HepG2 (cell line): ENCODE data around the gene PUM1. TPM values are rescaled to one million over a fixed set of nuclear protein-coding genes. Genes with fewer than 3 reads are reported as not detected.

Source experiments
- CERS6 ChIP-seq: sonication (generic); formaldehyde crosslinking; IDR thresholded peaks from 2 replicates; pipeline ENCODE4 v1.5.0; 2020; ENCODE audit warnings: missing genetic modification reagents
- DMAP1 ChIP-seq: IDR thresholded peaks from 2 replicates; pipeline ENCODE4 v1.6.1; 2016
- MIER2 ChIP-seq: IDR thresholded peaks from 2 replicates; pipeline ENCODE4 v1.6.1; 2016; ENCODE audit warnings: missing biosample characterization, missing genetic modification reagents
- TCF7 ChIP-seq: sonication (generic); IDR thresholded peaks from 2 replicates; pipeline ENCODE4 v1.6.1; 2016; ENCODE audit warnings: antibody characterized with exemption, low read depth
- TFDP2 ChIP-seq: sonication (generic); formaldehyde crosslinking; IDR thresholded peaks from 2 replicates; pipeline ENCODE4 v1.4.0; 2020; ENCODE audit warnings: missing genetic modification reagents
- U2AF2 ChIP-seq: fragments of 200-400 bp; formaldehyde crosslinking; IDR thresholded peaks from 2 replicates; pipeline ENCODE4 v1.6.1; 2017; ENCODE audit warnings: low read depth, mild to moderate bottlenecking, low read length
- ZNF432 ChIP-seq: sonication (generic); formaldehyde crosslinking; IDR thresholded peaks from 2 replicates; pipeline ENCODE4 v1.5.0; 2020; ENCODE audit warnings: missing genetic modification reagents, mild to moderate bottlenecking, borderline replicate concordance
- ZNF597 ChIP-seq: sonication (generic); formaldehyde crosslinking; IDR thresholded peaks from 2 replicates; pipeline ENCODE4 v1.5.0; 2020; ENCODE audit warnings: missing genetic modification reagents
- ZNF773 ChIP-seq: sonication (generic); formaldehyde crosslinking; IDR thresholded peaks from 2 replicates; pipeline ENCODE4 v1.4.0; 2020; ENCODE audit warnings: missing genetic modification reagents, borderline replicate concordance
- ZNF792 ChIP-seq: IDR thresholded peaks from 2 replicates; pipeline ENCODE4 v1.6.1; 2016
- ZSCAN12 ChIP-seq: sonication (generic); formaldehyde crosslinking; IDR thresholded peaks from 2 replicates; pipeline ENCODE4 v1.9.0; 2021; ENCODE audit warnings: mild to moderate bottlenecking, missing genetic modification reagents
- polyA plus RNA-seq, 8 experiments: library from polyadenylated mRNA; depleted of rRNA in 3 of 8; stranded (reverse) in 7 of 8; unstranded in 1 of 8; fragments of >200 nt; fragmentation: Illumina TruSeq in 4 of 8; extraction: Trizol in 4 of 8; gene quantifications; 2 replicates each; pipeline versions ENCODE4 v1.2.1 to v1.2.3, GENCODE V29; 2011 to 2016; ENCODE audit warnings: low read depth in 4 of 8, missing spikeins in 1 of 8, mixed read lengths in 1 of 8; ENCODE audit not compliant: insufficient read depth in 1 of 8
- total RNA-seq, 5 experiments: library from RNA; depleted of rRNA; stranded (reverse); fragments of >200 nt; fragmentation: Illumina TruSeq; extraction: Trizol; gene quantifications; 2 replicates each; pipeline ENCODE4 v1.2.3, GENCODE V29; 2016; ENCODE audit warnings: low read depth in 1 of 5
- TF ChIP-seq, protein P1 (sequence below): sonication (generic); formaldehyde crosslinking; IDR thresholded peaks from 2 replicates; pipeline ENCODE4 v1.5.0; 2020; ENCODE audit warnings: mild to moderate bottlenecking, missing genetic modification reagents, borderline replicate concordance
- TF ChIP-seq, protein P2 (sequence below): sonication (generic); formaldehyde crosslinking; IDR thresholded peaks from 2 replicates; pipeline ENCODE4 v1.9.0; 2021; ENCODE audit warnings: missing genetic modification reagents, borderline replicate concordance
- TF ChIP-seq, protein P3 (sequence below): IDR thresholded peaks from 2 replicates; pipeline ENCODE4 v1.6.1; 2016; ENCODE audit warnings: missing genetic modification reagents, missing compliant biosample characterization

The PUM1 gene
- total and polyA plus RNA-seq, 2 of the 13 experiments (the other 11 are each of a cell fraction or from before 2014, with no cell fraction given), result 64.7 to 91.0 TPM

GRCh38 chr1:31082385-31082784 lies 16.9 kb upstream of the PUM1 start (continued):
- TF ChIP-seq, protein P1, sequence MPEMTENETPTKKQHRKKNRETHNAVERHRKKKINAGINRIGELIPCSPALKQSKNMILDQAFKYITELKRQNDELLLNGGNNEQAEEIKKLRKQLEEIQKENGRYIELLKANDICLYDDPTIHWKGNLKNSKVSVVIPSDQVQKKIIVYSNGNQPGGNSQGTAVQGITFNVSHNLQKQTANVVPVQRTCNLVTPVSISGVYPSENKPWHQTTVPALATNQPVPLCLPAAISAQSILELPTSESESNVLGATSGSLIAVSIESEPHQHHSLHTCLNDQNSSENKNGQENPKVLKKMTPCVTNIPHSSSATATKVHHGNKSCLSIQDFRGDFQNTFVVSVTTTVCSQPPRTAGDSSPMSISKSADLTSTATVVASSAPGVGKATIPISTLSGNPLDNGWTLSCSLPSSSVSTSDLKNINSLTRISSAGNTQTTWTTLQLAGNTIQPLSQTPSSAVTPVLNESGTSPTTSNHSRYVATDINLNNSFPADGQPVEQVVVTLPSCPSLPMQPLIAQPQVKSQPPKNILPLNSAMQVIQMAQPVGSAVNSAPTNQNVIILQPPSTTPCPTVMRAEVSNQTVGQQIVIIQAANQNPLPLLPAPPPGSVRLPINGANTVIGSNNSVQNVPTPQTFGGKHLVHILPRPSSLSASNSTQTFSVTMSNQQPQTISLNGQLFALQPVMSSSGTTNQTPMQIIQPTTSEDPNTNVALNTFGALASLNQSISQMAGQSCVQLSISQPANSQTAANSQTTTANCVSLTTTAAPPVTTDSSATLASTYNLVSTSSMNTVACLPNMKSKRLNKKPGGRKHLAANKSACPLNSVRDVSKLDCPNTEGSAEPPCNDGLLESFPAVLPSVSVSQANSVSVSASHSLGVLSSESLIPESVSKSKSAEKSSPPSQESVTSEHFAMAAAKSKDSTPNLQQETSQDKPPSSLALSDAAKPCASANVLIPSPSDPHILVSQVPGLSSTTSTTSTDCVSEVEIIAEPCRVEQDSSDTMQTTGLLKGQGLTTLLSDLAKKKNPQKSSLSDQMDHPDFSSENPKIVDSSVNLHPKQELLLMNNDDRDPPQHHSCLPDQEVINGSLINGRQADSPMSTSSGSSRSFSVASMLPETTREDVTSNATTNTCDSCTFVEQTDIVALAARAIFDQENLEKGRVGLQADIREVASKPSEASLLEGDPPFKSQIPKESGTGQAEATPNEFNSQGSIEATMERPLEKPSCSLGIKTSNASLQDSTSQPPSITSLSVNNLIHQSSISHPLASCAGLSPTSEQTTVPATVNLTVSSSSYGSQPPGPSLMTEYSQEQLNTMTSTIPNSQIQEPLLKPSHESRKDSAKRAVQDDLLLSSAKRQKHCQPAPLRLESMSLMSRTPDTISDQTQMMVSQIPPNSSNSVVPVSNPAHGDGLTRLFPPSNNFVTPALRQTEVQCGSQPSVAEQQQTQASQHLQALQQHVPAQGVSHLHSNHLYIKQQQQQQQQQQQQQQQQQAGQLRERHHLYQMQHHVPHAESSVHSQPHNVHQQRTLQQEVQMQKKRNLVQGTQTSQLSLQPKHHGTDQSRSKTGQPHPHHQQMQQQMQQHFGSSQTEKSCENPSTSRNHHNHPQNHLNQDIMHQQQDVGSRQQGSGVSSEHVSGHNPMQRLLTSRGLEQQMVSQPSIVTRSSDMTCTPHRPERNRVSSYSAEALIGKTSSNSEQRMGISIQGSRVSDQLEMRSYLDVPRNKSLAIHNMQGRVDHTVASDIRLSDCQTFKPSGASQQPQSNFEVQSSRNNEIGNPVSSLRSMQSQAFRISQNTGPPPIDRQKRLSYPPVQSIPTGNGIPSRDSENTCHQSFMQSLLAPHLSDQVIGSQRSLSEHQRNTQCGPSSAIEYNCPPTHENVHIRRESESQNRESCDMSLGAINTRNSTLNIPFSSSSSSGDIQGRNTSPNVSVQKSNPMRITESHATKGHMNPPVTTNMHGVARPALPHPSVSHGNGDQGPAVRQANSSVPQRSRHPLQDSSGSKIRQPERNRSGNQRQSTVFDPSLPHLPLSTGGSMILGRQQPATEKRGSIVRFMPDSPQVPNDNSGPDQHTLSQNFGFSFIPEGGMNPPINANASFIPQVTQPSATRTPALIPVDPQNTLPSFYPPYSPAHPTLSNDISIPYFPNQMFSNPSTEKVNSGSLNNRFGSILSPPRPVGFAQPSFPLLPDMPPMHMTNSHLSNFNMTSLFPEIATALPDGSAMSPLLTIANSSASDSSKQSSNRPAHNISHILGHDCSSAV (CRISPR knock-in tag), result no peak
- no peak for TF ChIP-seq ZSCAN12 (CRISPR knock-in tag)
- no peak for TF ChIP-seq ZNF597 (CRISPR knock-in tag)
- TF ChIP-seq ZNF432, result no peak
- TF ChIP-seq ZNF773 (CRISPR knock-in tag), result no peak
- TF ChIP-seq MIER2 (CRISPR knock-in tag), result no peak
- TF ChIP-seq, protein P2, sequence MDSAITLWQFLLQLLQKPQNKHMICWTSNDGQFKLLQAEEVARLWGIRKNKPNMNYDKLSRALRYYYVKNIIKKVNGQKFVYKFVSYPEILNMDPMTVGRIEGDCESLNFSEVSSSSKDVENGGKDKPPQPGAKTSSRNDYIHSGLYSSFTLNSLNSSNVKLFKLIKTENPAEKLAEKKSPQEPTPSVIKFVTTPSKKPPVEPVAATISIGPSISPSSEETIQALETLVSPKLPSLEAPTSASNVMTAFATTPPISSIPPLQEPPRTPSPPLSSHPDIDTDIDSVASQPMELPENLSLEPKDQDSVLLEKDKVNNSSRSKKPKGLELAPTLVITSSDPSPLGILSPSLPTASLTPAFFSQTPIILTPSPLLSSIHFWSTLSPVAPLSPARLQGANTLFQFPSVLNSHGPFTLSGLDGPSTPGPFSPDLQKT (CRISPR knock-in tag), result no peak
- TF ChIP-seq DMAP1 (CRISPR knock-in tag), result no peak
- no peak for TF ChIP-seq TCF7
- no peak for TF ChIP-seq U2AF2
- no peak for TF ChIP-seq ZNF792 (CRISPR knock-in tag)
- no peak for TF ChIP-seq CERS6 (CRISPR knock-in tag)
- no peak for TF ChIP-seq TFDP2 (CRISPR knock-in tag)
- TF ChIP-seq, protein P3, sequence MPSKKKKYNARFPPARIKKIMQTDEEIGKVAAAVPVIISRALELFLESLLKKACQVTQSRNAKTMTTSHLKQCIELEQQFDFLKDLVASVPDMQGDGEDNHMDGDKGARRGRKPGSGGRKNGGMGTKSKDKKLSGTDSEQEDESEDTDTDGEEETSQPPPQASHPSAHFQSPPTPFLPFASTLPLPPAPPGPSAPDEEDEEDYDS (CRISPR knock-in tag), result no peak
